Measurements from ENCODE around the gene PWWP2A.

DNA sequence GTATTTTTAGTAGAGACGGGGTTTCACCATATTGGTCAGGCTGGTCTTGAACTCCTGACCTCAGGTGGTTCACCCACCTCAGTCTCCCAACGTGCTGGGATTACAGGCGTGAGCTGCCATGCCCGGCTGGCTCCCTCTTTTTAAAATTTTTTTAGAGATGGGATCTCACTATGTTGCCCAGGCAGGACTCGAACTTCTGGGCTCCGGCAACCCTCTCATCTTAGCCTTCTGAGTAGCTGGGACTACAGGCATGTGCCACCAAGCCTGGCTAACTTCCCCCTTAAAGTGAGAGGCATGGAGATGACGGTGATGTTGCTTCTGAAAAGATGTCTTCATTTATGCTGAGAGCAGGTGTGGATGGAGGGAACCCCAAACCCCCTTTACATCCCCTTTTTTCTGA, 43.7 kb upstream of the PWWP2A start:
- TF ChIP-seq TAF1 (IDR thresholded peaks at IDR 0.05; ENCODE audit: low read depth) (no peak), TEAD4 (IDR thresholded peaks at IDR 0.05) (no peak), TCF12 (IDR thresholded peaks at IDR 0.05; ENCODE audit: low read depth) (no peak), RAD21 (IDR thresholded peaks at IDR 0.05; ENCODE audit: low read depth) (no peak), EGR1 (IDR thresholded peaks at IDR 0.05) (no peak)

All from Ishikawa (cell line).